Nephron (organoid): ENCODE data around the gene MOXD1.

Experiments
- H3K27ac Mint-ChIP-seq, 3 experiments: 2 replicates each; pipeline ENCODE4 v1.8.0; 2020; ENCODE audit warnings: mixed read lengths in 3 of 3, mild to moderate bottlenecking in 2 of 3, moderate library complexity in 1 of 3
- H3K27me3 Mint-ChIP-seq: 2 replicates; pipeline ENCODE4 v1.8.0; 2021; ENCODE audit warnings: low read depth, mild to moderate bottlenecking, moderate library complexity, mixed read lengths
- H3K36me3 Mint-ChIP-seq: 2 replicates; pipeline ENCODE4 v1.8.0; 2020; ENCODE audit warnings: low read depth, mixed read lengths
- H3K4me1 Mint-ChIP-seq: 2 replicates; pipeline ENCODE4 v1.8.0; 2020; ENCODE audit warnings: mixed read lengths
- H3K4me3 Mint-ChIP-seq, 3 experiments: 2 replicates each; pipeline ENCODE4 v1.8.0; 2020; ENCODE audit warnings: mild to moderate bottlenecking in 3 of 3, mixed read lengths in 3 of 3, moderate library complexity in 2 of 3
- H3K9me3 Mint-ChIP-seq: 2 replicates; pipeline ENCODE4 v1.8.0; 2020; ENCODE audit warnings: mixed read lengths
- CTCF ChIP-seq, 3 experiments: fragments of 200-600 bp; sonication (generic); IDR thresholded peaks; one replicate each; pipeline ENCODE4 v1.5.0; 2021; ENCODE audit warnings: antibody characterized with exemption in 3 of 3; ENCODE audit not compliant: unreplicated experiment in 3 of 3

MOXD1 gene

DNA sequence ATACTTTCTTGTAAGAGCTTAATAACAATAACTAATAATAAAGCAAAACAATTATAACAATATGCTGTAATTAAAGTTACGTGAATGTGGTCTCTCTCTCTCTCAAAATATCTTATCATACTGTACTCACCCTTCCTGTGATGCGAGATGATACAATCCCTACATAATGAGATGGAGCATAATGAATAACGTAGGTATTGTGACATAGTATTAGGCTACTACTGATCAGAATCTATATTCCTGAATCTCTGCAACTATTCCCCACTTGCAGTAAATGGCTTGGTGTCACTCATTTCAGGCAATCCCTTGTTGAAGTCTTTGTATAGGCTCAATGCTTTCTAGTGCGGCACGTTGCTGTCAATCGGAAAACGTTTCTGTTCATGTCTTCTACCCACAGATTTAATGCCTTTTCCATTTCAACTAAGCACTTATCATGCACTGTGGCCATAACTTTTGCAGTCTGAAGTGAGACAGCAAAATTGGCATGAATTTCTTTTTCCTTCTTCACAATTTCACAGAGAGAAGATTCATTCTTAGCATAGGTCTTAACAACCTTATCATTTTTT is 32.3 kb downstream of the MOXD1 start:
- Mint-ChIP-seq H3K9me3 (no peaks in the 10 kb centered on the region), H3K27me3 (no peaks in the 10 kb centered on the region), H3K36me3 (peaks cover 36% of the 10 kb centered on the region), H3K27ac (peak overlapping the region; percentile 11 to 65 (median 19)), H3K4me3 (peak overlapping the region in 1 of 3 experiments; percentile 20), H3K4me1 (peaks cover 44% of the 10 kb centered on the region)
- TF ChIP-seq CTCF (IDR thresholded peaks at IDR 0.05; ENCODE audit: unreplicated experiment in 3 of 3): no peak

GRCh38 chr6:132365281-132365907 is 35.9 kb downstream of the MOXD1 start:
- peak overlapping the region; percentile 78 to 95 (median 82) for H3K27ac Mint-ChIP-seq
- peaks cover 65% of the 10 kb centered on the region for H3K4me1 Mint-ChIP-seq
- H3K9me3 Mint-ChIP-seq: no peaks in the 10 kb centered on the region
- peaks cover 21% of the 10 kb centered on the region for H3K36me3 Mint-ChIP-seq
- no peaks in the 10 kb centered on the region for H3K27me3 Mint-ChIP-seq
- no peak for TF ChIP-seq CTCF (IDR thresholded peaks at IDR 0.05; ENCODE audit: unreplicated experiment in 3 of 3)
- H3K4me3 Mint-ChIP-seq: peak overlapping the region in 2 of 3 experiments; percentile 14 to 46

- no peak overlapping the region for H3K4me3 Mint-ChIP-seq
- peak overlapping the region; percentile 78 to 95 (median 82) for H3K27ac Mint-ChIP-seq
- no peak for TF ChIP-seq CTCF (IDR thresholded peaks at IDR 0.05; ENCODE audit: unreplicated experiment in 3 of 3)
- no peaks in the 10 kb centered on the region for H3K9me3 Mint-ChIP-seq
- peaks cover 67% of the 10 kb centered on the region for H3K4me1 Mint-ChIP-seq
- no peaks in the 10 kb centered on the region for H3K27me3 Mint-ChIP-seq
- H3K36me3 Mint-ChIP-seq: peaks cover 22% of the 10 kb centered on the region
Measured at GRCh38 chr6:132364306-132365074, 36.8 kb downstream of the MOXD1 start.

DNA sequence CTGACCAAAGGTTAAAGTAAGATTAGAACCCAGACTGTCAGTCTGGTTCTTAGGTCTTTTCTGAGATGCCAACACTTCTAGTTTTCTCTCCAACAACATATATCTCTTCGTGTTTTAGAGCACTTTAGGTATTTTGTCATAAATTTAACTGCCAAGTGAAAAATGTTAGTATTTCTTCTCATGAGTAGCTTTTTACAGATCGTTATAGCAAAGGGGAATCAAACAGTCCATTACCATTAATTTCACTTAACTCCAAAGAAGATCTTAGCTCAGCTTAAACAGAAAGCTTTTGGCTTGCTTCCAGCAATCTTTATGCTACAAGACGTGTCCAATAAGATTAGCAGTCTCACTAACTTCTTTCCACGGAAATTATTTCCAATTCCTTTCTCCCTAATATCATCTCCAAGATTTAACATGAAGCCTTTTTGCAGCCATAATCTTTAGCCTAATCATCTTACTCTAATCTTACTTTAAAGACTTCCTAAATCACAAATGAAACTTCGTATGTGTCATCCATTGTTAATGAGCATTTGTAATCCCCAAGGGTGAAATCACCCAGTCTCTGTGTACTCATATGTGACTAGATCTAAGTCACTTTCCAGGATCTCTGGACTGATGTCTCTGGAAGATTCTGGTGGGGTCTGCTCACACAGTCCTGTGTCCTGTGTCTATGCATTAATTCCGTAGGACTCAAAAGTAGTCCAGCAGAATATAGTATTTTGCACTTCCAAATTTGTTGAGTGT is 38.7 kb downstream of the MOXD1 start:
- Mint-ChIP-seq H3K4me1 (peaks cover 67% of the 10 kb centered on the region), H3K27me3 (no peaks in the 10 kb centered on the region), H3K36me3 (peaks cover 14% of the 10 kb centered on the region), H3K9me3 (no peaks in the 10 kb centered on the region), H3K4me3 (peak overlapping the region in 2 of 3 experiments; percentile 24 to 34), H3K27ac (peak overlapping the region; percentile 90 to 95 (median 92))
- no peak for TF ChIP-seq CTCF (IDR thresholded peaks at IDR 0.05; ENCODE audit: unreplicated experiment in 3 of 3)

DNA sequence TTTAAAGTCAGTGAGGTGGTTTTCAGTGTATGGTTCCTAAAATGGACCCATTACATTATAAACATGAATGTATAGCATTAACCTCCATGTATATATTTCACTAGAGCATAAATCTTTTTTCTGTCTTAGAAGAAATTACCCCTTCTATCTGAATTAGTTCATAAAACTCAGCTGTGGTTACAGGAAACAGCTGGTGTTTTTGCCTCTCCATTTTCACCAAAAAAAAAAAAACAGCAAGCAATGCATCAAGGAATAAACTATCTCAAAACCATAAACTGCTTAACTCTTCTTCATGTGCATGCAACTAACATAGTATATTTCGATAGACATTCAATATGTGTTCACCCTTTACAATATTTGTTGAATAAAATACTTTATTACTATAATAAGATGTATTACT is 40.2 kb downstream of the MOXD1 start:
- H3K36me3 Mint-ChIP-seq: peaks cover 12% of the 10 kb centered on the region
- H3K27me3 Mint-ChIP-seq: no peaks in the 10 kb centered on the region
- H3K27ac Mint-ChIP-seq: peak overlapping the region; percentile 85 to 92 (median 88)
- TF ChIP-seq CTCF (IDR thresholded peaks at IDR 0.05; ENCODE audit: unreplicated experiment in 3 of 3): no peak
- peaks cover under 1% of the 10 kb centered on the region for H3K9me3 Mint-ChIP-seq
- no peak overlapping the region for H3K4me3 Mint-ChIP-seq
- peaks cover 63% of the 10 kb centered on the region for H3K4me1 Mint-ChIP-seq
